ENCODE results near the gene TTLL8. TPM values are rescaled to one million over a fixed set of nuclear protein-coding genes. Genes with fewer than 3 reads are reported as not detected.
"Not testable (repeated sequence)": the region's sequence is repeated elsewhere in the genome, so short reads cannot be mapped to it uniquely, and the experiment has no call there.

The TTLL8 gene
- total and polyA plus RNA-seq, 12 donors = not detected

- 86 to 92% (median 91%) methylated on average over 11 to 12 of the region's 12 CpGs for WGBS, 4 donors
- TF ChIP-seq, protein P1, sequence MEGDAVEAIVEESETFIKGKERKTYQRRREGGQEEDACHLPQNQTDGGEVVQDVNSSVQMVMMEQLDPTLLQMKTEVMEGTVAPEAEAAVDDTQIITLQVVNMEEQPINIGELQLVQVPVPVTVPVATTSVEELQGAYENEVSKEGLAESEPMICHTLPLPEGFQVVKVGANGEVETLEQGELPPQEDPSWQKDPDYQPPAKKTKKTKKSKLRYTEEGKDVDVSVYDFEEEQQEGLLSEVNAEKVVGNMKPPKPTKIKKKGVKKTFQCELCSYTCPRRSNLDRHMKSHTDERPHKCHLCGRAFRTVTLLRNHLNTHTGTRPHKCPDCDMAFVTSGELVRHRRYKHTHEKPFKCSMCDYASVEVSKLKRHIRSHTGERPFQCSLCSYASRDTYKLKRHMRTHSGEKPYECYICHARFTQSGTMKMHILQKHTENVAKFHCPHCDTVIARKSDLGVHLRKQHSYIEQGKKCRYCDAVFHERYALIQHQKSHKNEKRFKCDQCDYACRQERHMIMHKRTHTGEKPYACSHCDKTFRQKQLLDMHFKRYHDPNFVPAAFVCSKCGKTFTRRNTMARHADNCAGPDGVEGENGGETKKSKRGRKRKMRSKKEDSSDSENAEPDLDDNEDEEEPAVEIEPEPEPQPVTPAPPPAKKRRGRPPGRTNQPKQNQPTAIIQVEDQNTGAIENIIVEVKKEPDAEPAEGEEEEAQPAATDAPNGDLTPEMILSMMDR (IDR thresholded peaks at IDR 0.05) = no peak
- no peak for TF ChIP-seq POLR2A (IDR thresholded peaks at IDR 0.05)
Observed at GRCh38 chr22:50088096-50088495, 30.0 kb upstream of the TTLL8 start.

DNA sequence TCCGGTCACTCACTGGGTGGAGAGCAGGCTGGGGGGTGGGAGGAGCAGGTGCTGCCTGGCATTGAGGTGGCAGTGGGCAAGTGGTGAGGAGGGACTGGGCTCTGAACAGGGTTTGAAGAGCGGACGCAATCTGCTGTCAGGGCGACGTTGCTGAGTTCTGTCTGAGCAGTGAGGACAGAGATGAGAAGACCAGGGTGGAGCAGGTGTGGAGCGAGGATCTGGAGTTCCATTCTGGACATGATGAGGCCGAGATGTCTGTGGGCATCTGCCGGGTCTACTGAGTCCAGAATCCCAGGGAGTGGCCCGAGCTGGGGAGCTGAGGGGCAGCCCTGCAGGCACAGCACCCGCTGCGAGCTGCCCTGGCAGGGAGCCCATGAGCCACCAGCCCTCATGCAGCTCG is 29.5 kb upstream of the TTLL8 start:
- DNase-seq = no peak
- intact Hi-C loops (cut with DNase I) = no loop called here
- no peaks in the 10 kb centered on the region for H3K36me3 ChIP-seq (replicated peaks in 1 of 2)
- H3K4me3 ChIP-seq = no peak overlapping the region
- peaks cover 33% of the 10 kb centered on the region for H3K27me3 ChIP-seq
- H3K9me3 ChIP-seq (replicated peaks in 1 of 3) = no peaks in the 10 kb centered on the region
- 87 to 92% (median 88%) methylated on average over 8 to 12 of the region's 12 CpGs for WGBS, 4 donors
- no peak overlapping the region for H3K27ac ChIP-seq
- TF ChIP-seq, protein P1 (IDR thresholded peaks at IDR 0.05) = no peak
- TF ChIP-seq POLR2A (IDR thresholded peaks at IDR 0.05) = no peak
- H3K4me1 ChIP-seq (replicated peaks in 1 of 2) = no peaks in the 10 kb centered on the region

More at GRCh38 chr22:50088096-50088495, 30.0 kb upstream of the TTLL8 start:
- no peaks in the 10 kb centered on the region for H3K9me3 ChIP-seq (replicated peaks in 1 of 3)
- H3K36me3 ChIP-seq (replicated peaks in 1 of 2) = no peaks in the 10 kb centered on the region
- DNase-seq = no peak
- no peaks in the 10 kb centered on the region for H3K4me1 ChIP-seq (replicated peaks in 1 of 2)
- no peak overlapping the region for H3K27ac ChIP-seq
- H3K27me3 ChIP-seq = peaks cover 33% of the 10 kb centered on the region
- intact Hi-C loops (cut with DNase I) = no loop called here
- H3K4me3 ChIP-seq = no peak overlapping the region

- H3K27ac ChIP-seq; H3K4me1 ChIP-seq (replicated peaks in 1 of 2); DNase-seq; intact Hi-C loops (cut with DNase I); H3K36me3 ChIP-seq (replicated peaks in 1 of 2); H3K9me3 ChIP-seq (replicated peaks in 1 of 3); H3K4me3 ChIP-seq: not testable (repeated sequence)
- H3K27me3 ChIP-seq = peaks cover 33% of the 10 kb centered on the region
- 72 to 90% (median 83%) methylated on average over 4 of the region's 4 CpGs for WGBS, 4 donors
Observed at GRCh38 chr22:50086975-50087374, 28.9 kb upstream of the TTLL8 start.

DNA sequence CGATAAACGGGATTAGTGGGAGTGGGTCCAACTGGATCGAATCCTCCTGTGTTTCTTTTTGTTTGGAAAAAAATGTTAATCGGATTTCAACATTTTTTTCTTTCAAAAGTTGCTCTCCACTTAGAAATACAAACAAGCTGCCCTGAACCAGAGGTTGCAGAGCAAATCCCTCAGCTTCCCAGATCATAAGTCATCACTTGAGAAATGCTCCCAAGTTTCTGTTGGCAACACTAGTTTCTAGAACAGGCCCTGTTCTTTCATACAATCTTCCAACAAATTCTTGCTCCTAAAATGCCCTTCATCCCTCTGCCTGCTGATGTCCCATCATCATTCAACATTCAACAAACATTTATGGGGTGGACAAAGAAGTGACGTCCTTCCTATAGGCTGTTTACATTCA is 28.4 kb upstream of the TTLL8 start:
- Histone ChIP-seq H3K4me3 (no peak overlapping the region), H3K27me3 (peaks cover 33% of the 10 kb centered on the region), H3K4me1 (replicated peaks in 1 of 2) (no peaks in the 10 kb centered on the region), H3K36me3 (replicated peaks in 1 of 2) (no peaks in the 10 kb centered on the region), H3K27ac (no peak overlapping the region), H3K9me3 (replicated peaks in 1 of 3) (no peaks in the 10 kb centered on the region)
- intact Hi-C loops (cut with DNase I) = no loop called here
- DNase-seq = no peak
- TF ChIP-seq, protein P1 (IDR thresholded peaks at IDR 0.05) = no peak
- no peak for TF ChIP-seq POLR2A (IDR thresholded peaks at IDR 0.05)
- 57 to 67% (median 63%) methylated on average over 5 of the region's 5 CpGs for WGBS, 4 donors

DNA sequence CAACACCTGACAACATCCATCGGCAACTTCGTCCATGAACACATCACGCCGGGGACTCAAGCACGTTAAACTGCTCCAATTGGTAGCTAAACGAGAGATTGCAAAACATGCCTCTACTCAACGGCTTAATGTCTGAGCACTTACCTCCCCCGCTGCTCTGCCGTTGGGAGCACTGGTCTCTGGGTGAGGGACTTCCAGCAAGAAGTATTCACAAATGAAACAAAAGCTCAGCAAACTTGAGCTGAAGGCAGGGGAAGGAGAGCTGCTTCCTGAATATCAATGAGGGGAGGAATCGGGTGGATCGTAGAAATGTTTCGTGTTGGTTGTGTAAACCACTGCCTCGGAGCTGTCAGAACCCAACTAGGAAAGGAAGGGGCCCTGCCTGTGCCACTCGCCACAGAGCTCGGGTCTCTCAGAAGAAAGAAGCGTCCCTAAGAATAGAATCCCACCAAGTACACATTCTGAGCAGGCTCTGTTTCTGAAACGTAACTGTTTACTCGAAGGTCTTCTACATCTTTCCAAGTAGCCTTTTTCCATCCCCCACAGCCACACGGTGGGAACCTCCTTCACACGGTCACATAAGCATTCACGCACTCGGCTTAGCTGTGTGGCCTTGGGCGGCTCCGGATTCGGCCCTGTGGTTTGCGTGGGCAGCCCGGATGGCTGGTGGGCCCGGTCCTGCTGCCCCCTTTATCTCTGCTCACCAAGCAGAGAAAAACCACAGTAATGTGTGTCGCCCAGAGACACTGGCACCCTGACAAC is 27.3 kb upstream of the TTLL8 start, which contains the start of gene MLC1:
MLC1 (minus strand) TSS at position 216 of the 762 bp plus-strand sequence. CDS start 524 bp downstream, outside the sequence.
- Histone ChIP-seq H3K27ac (no peak within 1 kb of the TSS), H3K9me3 (replicated peaks in 1 of 3) (no peaks in the 10 kb centered on the region), H3K27me3 (peaks cover 33% of the 10 kb centered on the region), H3K4me1 (replicated peaks in 1 of 2) (no peaks in the 10 kb centered on the region), H3K4me3 (no peak within 1 kb of the TSS), H3K36me3 (replicated peaks in 1 of 2) (no peaks in the 10 kb centered on the region)
- 54 to 75% (median 62%) methylated on average over 28 to 29 of the region's 29 CpGs for WGBS, 4 donors
- DNase-seq = no peak
- intact Hi-C loops (cut with DNase I) = no loop called here
- TF ChIP-seq POLR2A (IDR thresholded peaks at IDR 0.05) = no peak
- TF ChIP-seq, protein P1 (IDR thresholded peaks at IDR 0.05) = no peak
